Thyroid gland (tissue), 4 donors: ENCODE data around the gene DCAF6. TPM values are rescaled to one million over a fixed set of nuclear protein-coding genes. Genes with fewer than 3 reads are reported as not detected.

ENCODE experiments used
- DNase-seq, 2 donors: peaks; one replicate each; pipeline ENCODE4 v3.0.0-alpha.2; 2019
- H3K27ac ChIP-seq, 3 donors: fragments of 200-600 bp; sonication (generic); 1 replicate in 2 of 3; 2 replicates in 1 of 3; pipeline ENCODE4 v1.5.1; 2016 to 2019; ENCODE audit warnings: mild to moderate bottlenecking in 1 of 3, moderate library complexity in 1 of 3
- H3K27me3 ChIP-seq: fragments of 200-600 bp; sonication (generic); one replicate; pipeline ENCODE4 v1.5.1; 2019
- H3K36me3 ChIP-seq, 2 donors: fragments of 200-600 bp; sonication (generic); one replicate each; pipeline ENCODE4 v1.5.1; 2016 to 2019
- H3K4me1 ChIP-seq, 2 donors: fragments of 200-600 bp; sonication (generic); one replicate each; pipeline ENCODE4 v1.5.1; 2017 to 2019
- H3K4me3 ChIP-seq, 3 donors: fragments of 200-600 bp; sonication (generic); replicated peaks in 1 of 3; 1 replicate in 2 of 3; 2 replicates in 1 of 3; pipeline ENCODE4 v1.5.1; 2016; ENCODE audit warnings: mild to moderate bottlenecking in 1 of 3
- H3K9me3 ChIP-seq: fragments of 200-600 bp; sonication (generic); one replicate; pipeline ENCODE4 v1.5.1; 2017
- POLR2A ChIP-seq, 2 donors: fragments of 450-650 bp; IDR thresholded peaks; one replicate each; pipeline ENCODE4 v1.6.1; 2017; ENCODE audit warnings: antibody characterized with exemption in 2 of 2, mild to moderate bottlenecking in 2 of 2, moderate library complexity in 1 of 2
- WGBS, 2 donors: methylation state at CpG; one replicate each; pipeline ENCODE4 v1.1.5; 2017; 5-methylcytosine and 5-hydroxymethylcytosine counted together
- intact Hi-C: fragments of 100-400 bp; cut with DNase I; formaldehyde crosslinking; loops from one replicate; pipeline ENCODE4 v1.15.1; 2023
- total RNA-seq, 4 donors: library from RNA; depleted of rRNA; stranded (reverse); fragments of >200 nt; gene quantifications; one replicate each; pipeline ENCODE4 v1.2.3, GENCODE V29; 2016
- TF ChIP-seq, protein P1 (sequence below), 6 experiments: fragments of 200-600 bp in 3 of 6; fragments of 450-650 bp in 3 of 6; sonication (generic) in 3 of 6; IDR thresholded peaks; one replicate each; pipeline ENCODE4 v1.5.1; 2016 to 2019; ENCODE audit warnings: antibody characterized with exemption in 6 of 6, mild to moderate bottlenecking in 2 of 6, inconsistent platforms in 1 of 6, moderate library complexity in 1 of 6

Gene DCAF6
- total RNA-seq, 4 donors from 2014 or later, result 73.7 to 88.7 (median 79.2) TPM

DNA sequence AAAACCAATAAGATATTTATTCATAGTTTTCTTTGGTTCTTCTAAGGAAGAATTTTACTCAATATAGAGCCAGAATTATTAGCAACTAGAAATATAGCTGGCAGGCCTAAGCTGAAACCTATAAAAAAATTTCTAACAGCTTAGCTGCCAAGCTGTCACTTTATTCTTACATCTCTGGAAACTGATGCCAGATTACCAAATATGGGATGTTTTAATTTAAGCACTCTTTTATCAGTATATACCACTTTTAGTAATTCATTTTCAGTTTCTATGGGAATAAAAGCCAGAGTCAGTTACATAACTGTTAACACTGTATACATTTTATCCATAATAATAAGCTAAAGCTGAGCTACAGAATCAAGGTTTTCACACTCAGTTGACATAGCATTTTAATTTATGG is 69.0 kb downstream of the DCAF6 start:
- Histone ChIP-seq H3K4me3 (no peak overlapping the region), H3K36me3 (peaks cover 0 to 7% of the 10 kb centered on the region in 2 donors), H3K27ac (no peak overlapping the region), H3K27me3 (no peaks in the 10 kb centered on the region), H3K4me1 (no peaks in the 10 kb centered on the region), H3K9me3 (no peaks in the 10 kb centered on the region)
- no peak for TF ChIP-seq POLR2A (IDR thresholded peaks at IDR 0.05)
- TF ChIP-seq, protein P1, sequence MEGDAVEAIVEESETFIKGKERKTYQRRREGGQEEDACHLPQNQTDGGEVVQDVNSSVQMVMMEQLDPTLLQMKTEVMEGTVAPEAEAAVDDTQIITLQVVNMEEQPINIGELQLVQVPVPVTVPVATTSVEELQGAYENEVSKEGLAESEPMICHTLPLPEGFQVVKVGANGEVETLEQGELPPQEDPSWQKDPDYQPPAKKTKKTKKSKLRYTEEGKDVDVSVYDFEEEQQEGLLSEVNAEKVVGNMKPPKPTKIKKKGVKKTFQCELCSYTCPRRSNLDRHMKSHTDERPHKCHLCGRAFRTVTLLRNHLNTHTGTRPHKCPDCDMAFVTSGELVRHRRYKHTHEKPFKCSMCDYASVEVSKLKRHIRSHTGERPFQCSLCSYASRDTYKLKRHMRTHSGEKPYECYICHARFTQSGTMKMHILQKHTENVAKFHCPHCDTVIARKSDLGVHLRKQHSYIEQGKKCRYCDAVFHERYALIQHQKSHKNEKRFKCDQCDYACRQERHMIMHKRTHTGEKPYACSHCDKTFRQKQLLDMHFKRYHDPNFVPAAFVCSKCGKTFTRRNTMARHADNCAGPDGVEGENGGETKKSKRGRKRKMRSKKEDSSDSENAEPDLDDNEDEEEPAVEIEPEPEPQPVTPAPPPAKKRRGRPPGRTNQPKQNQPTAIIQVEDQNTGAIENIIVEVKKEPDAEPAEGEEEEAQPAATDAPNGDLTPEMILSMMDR (IDR thresholded peaks at IDR 0.05), result no peak
- DNase-seq, result no peak
- intact Hi-C loops, result no loop called here

DNA sequence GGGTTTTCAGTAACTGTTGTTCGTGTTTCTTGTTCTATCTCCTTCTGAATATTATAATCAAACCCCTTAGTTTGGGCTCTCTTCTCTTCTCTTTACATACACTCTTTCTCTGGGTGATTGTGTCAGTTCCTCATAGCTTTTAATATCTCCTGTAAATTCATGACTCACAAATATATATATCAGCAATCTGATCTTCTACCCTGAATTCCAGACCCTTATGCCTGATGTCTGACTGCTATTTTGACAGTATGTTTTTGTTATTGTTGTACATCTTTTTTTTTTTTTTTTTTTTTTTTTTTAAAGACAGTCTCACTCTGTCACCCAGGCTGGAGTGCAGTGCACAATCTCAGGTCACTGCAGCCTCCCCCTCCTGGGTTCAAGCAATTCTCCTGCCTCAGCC is 71.2 kb downstream of the DCAF6 start:
- WGBS, 2 donors, result 93 to 98% methylated on average over 1 of the region's 1 CpG
- no peak overlapping the region for H3K4me3 ChIP-seq
- H3K36me3 ChIP-seq, result peaks cover 0 to 9% of the 10 kb centered on the region in 2 donors
- TF ChIP-seq, protein P1 (IDR thresholded peaks at IDR 0.05), result no peak
- no peak for TF ChIP-seq POLR2A (IDR thresholded peaks at IDR 0.05)
- no peaks in the 10 kb centered on the region for H3K4me1 ChIP-seq
- DNase-seq, result no peak
- H3K27me3 ChIP-seq, result no peaks in the 10 kb centered on the region
- intact Hi-C loops, result no loop called here
- no peak overlapping the region for H3K27ac ChIP-seq
- H3K9me3 ChIP-seq, result no peaks in the 10 kb centered on the region

DNA sequence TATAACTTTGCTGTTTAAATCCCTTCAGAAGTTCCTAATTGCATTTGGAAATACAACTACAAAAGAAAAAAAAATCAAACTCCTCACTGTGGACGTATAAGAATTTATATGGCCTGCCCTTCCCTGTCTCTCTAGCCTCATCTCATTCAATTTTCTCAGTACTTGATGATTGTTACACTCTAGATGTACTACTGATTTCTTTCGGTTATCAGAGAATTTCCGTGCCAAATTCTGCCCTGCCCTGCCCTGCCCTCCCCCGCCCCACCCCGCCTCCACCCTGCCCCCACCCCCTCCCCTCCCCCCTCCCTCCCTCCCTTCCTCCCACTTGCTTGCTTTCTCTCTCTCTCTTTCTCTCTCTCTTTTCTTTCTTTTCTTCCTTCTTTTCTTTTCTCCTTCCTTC is 72.1 kb downstream of the DCAF6 start:
- no peak overlapping the region for H3K4me3 ChIP-seq
- H3K27me3 ChIP-seq, result no peaks in the 10 kb centered on the region
- H3K9me3 ChIP-seq, result no peaks in the 10 kb centered on the region
- H3K36me3 ChIP-seq, result peaks cover 0 to 15% of the 10 kb centered on the region in 2 donors
- no peak overlapping the region for H3K27ac ChIP-seq
- H3K4me1 ChIP-seq, result no peaks in the 10 kb centered on the region
- WGBS, 2 donors, result 86 to 92% methylated on average over 5 of the region's 5 CpGs
- intact Hi-C loops, result no loop called here
- TF ChIP-seq POLR2A (IDR thresholded peaks at IDR 0.05), result no peak
- TF ChIP-seq, protein P1 (IDR thresholded peaks at IDR 0.05), result no peak
- DNase-seq, result no peak

DNA sequence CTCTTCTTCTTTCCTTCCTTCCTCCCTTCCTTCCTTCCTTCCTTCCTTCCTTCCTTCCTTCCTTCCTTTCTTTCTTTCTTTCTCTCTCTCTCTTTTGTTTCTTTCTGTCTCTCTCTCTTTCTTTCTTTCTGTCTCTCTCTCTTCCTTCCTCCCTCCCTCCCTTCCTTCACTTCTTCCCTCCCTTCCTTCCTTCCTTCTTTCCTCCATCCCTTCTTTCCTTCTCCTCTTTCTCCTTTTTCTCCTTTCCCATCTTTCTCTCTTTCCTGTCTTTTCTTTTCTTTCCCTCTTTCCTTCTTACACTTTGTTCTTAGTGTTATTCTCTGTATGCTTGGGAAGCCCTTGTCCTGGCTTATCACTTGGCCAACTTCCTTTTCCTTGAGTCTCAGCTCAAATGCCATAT is 72.8 kb downstream of the DCAF6 start:
- no peak for DNase-seq
- Histone ChIP-seq H3K36me3 (peaks cover 0 to 12% of the 10 kb centered on the region in 2 donors), H3K4me3 (no peak overlapping the region), H3K9me3 (no peaks in the 10 kb centered on the region), H3K4me1 (no peaks in the 10 kb centered on the region), H3K27ac (no peak overlapping the region), H3K27me3 (no peaks in the 10 kb centered on the region)
- TF ChIP-seq, protein P1 (IDR thresholded peaks at IDR 0.05), result no peak
- no peak for TF ChIP-seq POLR2A (IDR thresholded peaks at IDR 0.05)
- intact Hi-C loops, result no loop called here

DNA sequence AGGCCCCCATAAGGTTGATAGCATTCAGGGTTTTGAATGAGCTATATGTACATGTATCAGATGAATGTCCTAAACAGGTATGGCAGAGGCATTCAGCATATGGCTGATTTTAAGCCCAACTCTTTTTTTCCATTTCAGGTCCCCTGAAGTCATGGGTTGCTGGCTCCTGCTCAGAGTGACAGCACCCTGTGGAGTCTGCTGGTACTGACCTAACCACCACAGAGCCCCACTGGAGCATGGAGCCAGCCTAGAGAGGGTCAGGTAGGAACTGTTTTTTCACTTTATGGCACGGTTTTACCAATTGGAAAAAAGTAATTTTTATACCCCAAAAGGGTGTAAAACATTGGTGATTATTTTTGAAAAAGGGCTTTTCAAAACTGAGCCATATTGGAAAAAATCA is 82.9 kb downstream of the DCAF6 start:
- Histone ChIP-seq H3K27ac (no peak overlapping the region), H3K9me3 (no peaks in the 10 kb centered on the region), H3K4me1 (no peaks in the 10 kb centered on the region), H3K27me3 (no peaks in the 10 kb centered on the region), H3K36me3 (no peaks in the 10 kb centered on the region), H3K4me3 (no peak overlapping the region)
- TF ChIP-seq POLR2A (IDR thresholded peaks at IDR 0.05), result no peak
- TF ChIP-seq, protein P1 (IDR thresholded peaks at IDR 0.05), result no peak
- intact Hi-C loops, result no loop called here
- DNase-seq, result no peak
- 87 to 95% methylated on average over 1 of the region's 1 CpG for WGBS, 2 donors
